Keratinocyte (primary cell): ENCODE measurements around the gene CCSER1.

ENCODE experiments used
- EZH2 ChIP-seq: IDR thresholded peaks from one replicate; pipeline ENCODE4 v1.6.1; 2012; ENCODE audit warnings: inconsistent platforms, mild to moderate bottlenecking, low read length, moderate library complexity
- TF ChIP-seq, protein P1 (sequence below), 3 experiments: IDR thresholded peaks in 1 of 3; conservative IDR thresholded peaks in 1 of 3; optimal IDR thresholded peaks in 1 of 3; 2 replicates in 2 of 3; 3 replicates in 1 of 3; pipeline versions ENCODE3 to v1.5.1; 2011; ENCODE audit warnings: low read length in 3 of 3, mild to moderate bottlenecking in 3 of 3, moderate library complexity in 2 of 3, control low read depth in 1 of 3, inconsistent platforms in 1 of 3; ENCODE audit not compliant: insufficient read depth in 2 of 3; ENCODE audit errors: extremely low read depth in 1 of 3

GRCh38 chr4:91485415-91485814, 1358.2 kb downstream of the CCSER1 start:
- TF ChIP-seq EZH2, result no peak
- TF ChIP-seq, protein P1, sequence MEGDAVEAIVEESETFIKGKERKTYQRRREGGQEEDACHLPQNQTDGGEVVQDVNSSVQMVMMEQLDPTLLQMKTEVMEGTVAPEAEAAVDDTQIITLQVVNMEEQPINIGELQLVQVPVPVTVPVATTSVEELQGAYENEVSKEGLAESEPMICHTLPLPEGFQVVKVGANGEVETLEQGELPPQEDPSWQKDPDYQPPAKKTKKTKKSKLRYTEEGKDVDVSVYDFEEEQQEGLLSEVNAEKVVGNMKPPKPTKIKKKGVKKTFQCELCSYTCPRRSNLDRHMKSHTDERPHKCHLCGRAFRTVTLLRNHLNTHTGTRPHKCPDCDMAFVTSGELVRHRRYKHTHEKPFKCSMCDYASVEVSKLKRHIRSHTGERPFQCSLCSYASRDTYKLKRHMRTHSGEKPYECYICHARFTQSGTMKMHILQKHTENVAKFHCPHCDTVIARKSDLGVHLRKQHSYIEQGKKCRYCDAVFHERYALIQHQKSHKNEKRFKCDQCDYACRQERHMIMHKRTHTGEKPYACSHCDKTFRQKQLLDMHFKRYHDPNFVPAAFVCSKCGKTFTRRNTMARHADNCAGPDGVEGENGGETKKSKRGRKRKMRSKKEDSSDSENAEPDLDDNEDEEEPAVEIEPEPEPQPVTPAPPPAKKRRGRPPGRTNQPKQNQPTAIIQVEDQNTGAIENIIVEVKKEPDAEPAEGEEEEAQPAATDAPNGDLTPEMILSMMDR (optimal IDR thresholded peaks at IDR 0.05 in 1 of 3, IDR thresholded peaks at IDR 0.05 in 1 of 3, conservative IDR thresholded peaks at IDR 0.05 in 1 of 3; ENCODE audit: extremely low read depth in 1 of 3, insufficient read depth in 2 of 3, low read length in 3 of 3), result no peak
